Measurements from ENCODE around the gene PTPA.

Gene PTPA

DNA sequence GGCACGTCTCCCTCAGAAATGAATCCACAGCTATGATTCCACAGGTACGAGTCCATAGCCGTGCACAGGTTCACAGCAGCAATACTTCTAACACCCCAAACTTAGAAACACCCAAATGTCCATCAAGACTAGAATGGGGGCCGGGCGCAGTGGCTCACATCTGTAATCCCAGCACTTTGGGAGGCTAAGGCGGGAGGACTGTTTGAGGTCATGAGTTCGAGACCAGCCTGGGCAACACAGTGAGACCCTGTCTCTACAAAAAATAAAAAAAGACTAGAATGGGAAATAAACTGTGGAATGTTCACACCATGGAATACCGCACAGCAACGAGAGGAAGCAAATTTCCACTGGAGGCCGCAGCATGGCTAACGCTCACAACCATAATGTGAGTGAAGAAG, 34.6 kb upstream of the PTPA start:
- no peak for TF ChIP-seq GATA2 (IDR thresholded peaks at IDR 0.05; ENCODE audit: low read depth, low read length)
- TF ChIP-seq GATA3 (IDR thresholded peaks at IDR 0.05; ENCODE audit: low read depth, low read length), result no peak

DNA sequence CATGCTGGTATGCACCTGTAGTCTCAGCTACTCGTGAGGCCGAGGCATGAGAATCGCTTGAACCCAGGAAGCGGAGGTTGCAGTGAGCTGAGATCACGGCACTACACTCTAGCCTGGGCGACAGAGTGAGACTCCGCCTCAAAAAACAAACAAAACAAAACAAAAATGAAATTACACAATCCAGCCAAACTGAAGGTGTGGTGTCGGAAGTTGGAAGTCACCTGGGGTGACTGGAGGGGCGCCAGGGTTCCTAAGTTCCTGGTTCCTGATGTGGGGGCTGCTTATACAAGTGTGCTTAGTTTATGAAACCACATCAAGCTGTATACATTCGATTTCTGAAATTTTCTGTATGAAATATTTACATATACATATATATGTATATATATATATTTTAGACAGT, 34.0 kb upstream of the PTPA start:
- TF ChIP-seq GATA2 (IDR thresholded peaks at IDR 0.05; ENCODE audit: low read depth, low read length), result no peak
- no peak for TF ChIP-seq GATA3 (IDR thresholded peaks at IDR 0.05; ENCODE audit: low read depth, low read length)

DNA sequence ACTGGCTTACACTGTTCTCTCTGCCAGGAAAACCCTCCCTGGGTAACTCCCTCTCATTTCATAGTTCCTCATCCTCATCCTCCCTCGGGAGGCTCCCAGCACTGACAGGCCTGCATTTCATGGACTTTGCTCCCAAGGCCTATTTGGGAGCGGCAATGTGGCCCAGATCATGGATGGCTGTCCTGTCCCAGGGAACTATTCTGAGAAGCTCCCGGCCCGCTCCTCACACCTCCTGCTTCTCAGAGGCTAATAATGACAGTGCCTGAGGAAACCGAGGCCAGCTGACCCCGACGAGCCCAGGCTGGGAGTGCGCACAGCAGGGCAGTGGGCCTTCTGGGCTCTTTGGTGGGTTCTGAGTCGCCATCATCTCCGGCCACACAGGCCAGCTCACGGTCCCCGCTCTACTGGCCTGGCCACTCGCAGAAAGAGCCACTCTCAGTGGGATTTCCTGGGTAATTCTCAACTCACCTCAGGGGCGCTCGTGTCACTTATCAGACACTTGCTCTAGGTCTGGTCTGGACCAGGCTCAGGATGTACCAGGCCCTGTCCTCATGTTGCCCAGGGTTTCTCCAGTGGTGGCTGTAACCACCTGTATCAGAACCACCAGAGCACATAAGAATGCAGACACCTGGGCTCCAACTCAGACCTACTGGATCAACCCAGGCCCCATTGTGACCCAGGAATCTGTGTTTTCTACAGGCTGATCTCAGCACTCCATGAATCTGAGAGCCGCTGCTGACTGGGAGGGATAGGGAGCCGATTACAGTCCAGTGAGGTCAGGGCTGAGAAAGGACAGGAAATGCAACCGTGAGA, 32.3 kb upstream of the PTPA start:
- TF ChIP-seq GATA2 (IDR thresholded peaks at IDR 0.05; ENCODE audit: low read depth, low read length), result no peak
- TF ChIP-seq GATA3 (IDR thresholded peaks at IDR 0.05; ENCODE audit: low read depth, low read length), result no peak

DNA sequence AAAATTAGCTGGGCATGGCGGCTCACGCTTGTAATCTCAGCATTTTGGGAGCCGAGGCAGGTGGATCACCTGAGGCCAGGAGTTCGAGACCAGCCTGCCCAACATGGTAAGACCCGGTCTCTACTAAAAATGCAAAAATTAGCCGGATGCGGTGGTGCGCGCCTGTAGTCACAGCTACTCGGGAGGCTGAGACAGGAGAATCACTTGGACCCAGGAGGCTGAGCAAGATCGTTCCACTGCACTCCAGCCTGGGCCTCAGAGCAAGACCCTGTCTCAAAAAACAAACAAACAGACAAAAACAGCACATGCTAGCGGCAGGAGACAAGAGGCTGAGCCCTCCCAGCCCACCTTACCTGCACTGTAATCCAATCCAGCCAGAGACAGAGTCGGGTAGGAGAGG, 31.4 kb upstream of the PTPA start:
- no peak for TF ChIP-seq GATA2 (IDR thresholded peaks at IDR 0.05; ENCODE audit: low read depth, low read length)
- TF ChIP-seq GATA3 (IDR thresholded peaks at IDR 0.05; ENCODE audit: low read depth, low read length), result no peak

DNA sequence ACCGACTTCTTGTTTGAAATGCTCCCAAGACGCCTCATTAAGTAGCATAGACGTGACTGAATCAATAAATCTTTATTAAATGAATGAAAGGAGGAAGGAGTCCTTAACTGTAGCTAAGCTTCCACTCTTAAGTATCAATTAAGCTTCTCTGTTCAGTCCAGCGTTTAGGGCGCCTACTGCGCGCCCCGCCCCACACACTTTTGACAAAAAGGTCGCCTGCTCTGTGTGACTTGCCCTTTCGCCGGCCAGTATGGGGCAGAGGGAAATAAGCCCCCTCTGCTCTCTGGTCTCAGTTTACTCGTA, 31.0 kb upstream of the PTPA start:
- no peak for TF ChIP-seq GATA3 (IDR thresholded peaks at IDR 0.05; ENCODE audit: low read depth, low read length)
- no peak for TF ChIP-seq GATA2 (IDR thresholded peaks at IDR 0.05; ENCODE audit: low read depth, low read length)

- TF ChIP-seq GATA2 (IDR thresholded peaks at IDR 0.05; ENCODE audit: low read depth, low read length), result no peak
- TF ChIP-seq GATA3 (IDR thresholded peaks at IDR 0.05; ENCODE audit: low read depth, low read length), result no peak
Observed at GRCh38 chr9:129080601-129081387, 30.4 kb upstream of the PTPA start, which contains the start of gene DOLPP1. TSS of gene DOLPP1 (plus strand) at chr9:129081111. CDS start at chr9:129081132, 21 bp downstream.

GRCh38 chr9:129081388-129081904, 29.8 kb upstream of the PTPA start:
- TF ChIP-seq GATA2 (IDR thresholded peaks at IDR 0.05; ENCODE audit: low read depth, low read length), result no peak
- TF ChIP-seq GATA3 (IDR thresholded peaks at IDR 0.05; ENCODE audit: low read depth, low read length), result no peak

DNA sequence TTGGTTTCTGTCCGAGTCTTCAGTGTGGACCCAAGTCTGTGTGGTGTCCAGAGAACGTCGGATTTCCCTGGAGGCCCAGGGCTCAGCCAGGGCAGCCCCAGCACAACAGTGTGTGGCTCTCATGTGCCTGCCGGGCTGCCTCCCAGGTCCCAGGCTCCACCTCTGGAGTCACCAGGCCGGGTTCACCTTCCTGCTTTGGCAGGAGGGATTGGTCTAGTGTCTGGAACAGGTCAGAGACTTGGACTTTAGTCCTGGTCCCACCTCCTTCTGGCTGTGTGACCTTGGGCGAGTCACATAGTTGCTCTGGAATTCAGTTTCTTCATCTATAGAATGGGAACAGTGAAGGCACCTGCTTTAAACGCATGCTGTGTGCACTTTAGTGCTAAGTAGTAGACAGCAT, 27.1 kb upstream of the PTPA start:
- no peak for TF ChIP-seq GATA3 (IDR thresholded peaks at IDR 0.05; ENCODE audit: low read depth, low read length)
- TF ChIP-seq GATA2 (IDR thresholded peaks at IDR 0.05; ENCODE audit: low read depth, low read length), result no peak

DNA sequence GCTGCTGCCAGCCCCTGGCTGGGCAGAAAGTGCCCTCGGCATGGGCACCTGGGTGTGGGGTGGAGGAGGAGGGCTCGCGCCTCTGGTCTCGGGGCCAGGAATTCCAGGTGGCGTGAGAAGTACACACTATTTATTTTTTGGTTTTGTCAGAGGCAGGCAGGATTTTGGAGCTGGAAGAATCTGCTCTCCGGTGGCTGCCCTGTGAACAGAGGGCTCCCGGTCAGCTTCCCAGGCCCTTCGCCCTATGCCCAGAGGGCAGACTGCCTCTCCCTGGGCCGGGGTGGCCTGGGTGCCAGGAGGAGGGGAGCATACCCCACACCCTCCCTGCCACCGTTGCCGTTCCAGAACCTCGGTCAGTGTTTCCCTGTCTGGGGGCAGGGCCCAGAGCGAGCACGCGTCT, 22.0 kb upstream of the PTPA start:
- TF ChIP-seq GATA2 (IDR thresholded peaks at IDR 0.05; ENCODE audit: low read depth, low read length), result no peak

DNA sequence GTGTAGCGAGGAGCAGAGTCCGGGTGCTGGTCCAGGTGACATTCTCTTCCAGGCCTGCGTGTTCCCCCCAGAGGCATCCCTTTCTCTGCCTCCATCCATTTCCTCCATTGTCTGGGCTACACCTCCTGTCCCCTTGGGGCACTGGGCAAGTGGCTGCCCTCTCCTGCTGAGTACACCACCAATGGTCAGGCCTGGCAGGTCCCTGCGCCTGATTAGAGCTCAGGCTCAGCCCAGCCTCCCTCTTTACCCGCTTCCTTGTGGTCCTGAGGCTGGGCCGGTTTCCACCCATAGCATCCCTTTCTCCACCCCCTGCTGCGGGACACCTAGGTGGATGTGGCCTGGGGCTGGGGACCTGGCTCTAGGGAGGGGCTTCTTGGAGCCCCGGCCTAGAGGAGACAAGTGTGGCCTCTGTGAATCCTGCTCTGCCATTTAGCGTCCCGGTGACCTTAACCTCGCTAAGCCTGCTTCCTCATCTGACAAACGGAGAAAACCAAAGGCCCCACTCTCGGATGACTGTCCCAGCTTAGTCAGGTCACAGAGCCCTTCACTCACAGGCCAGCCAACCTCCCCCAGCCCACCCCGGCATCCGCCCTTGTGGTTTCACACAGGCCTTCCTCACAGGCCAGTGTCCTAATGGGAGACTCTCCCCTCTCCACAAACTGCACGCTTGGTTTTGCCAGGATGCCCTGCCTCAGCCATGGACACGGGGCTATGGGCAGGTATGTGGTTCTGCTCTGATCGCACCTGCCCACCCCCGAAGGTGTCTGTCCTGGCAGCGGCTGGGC, 17.4 kb upstream of the PTPA start:
- TF ChIP-seq GATA3 (IDR thresholded peaks at IDR 0.05; ENCODE audit: low read depth, low read length), result no peak
- TF ChIP-seq GATA2 (IDR thresholded peaks at IDR 0.05; ENCODE audit: low read depth, low read length), result no peak

GRCh38 chr9:129094387-129095169, 16.6 kb upstream of the PTPA start:
- TF ChIP-seq GATA2 (IDR thresholded peaks at IDR 0.05; ENCODE audit: low read depth, low read length) (no peak), GATA3 (IDR thresholded peaks at IDR 0.05; ENCODE audit: low read depth, low read length) (no peak)

DNA sequence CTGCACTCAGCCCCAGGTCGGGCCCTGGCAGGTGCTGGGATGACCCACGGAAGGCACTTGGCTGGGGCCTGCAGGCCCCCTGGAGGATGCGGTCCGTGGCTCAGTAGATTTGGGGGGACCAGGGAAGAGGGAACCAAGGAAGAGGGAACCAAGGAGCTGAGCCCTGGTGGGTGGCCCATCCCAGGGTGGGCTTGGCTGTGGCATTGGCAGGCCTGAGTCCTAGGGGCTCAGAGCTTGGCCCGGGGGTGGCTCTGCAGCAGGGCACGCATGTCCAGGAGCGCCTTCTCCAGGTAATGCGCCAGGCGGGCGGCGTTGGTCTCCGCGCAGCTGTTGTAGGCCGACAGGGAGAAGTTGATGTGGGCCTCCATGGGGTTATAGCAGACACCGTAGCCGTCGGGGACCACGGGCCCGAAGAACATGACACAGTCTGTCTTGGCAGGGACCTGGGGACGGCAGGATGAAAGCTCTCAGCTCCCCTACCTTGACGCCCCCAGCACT, 16.0 kb upstream of the PTPA start:
- TF ChIP-seq GATA2 (IDR thresholded peaks at IDR 0.05; ENCODE audit: low read depth, low read length) (no peak), GATA3 (IDR thresholded peaks at IDR 0.05; ENCODE audit: low read depth, low read length) (no peak)

GRCh38 chr9:129095908-129096307, 15.3 kb upstream of the PTPA start:
- TF ChIP-seq GATA2 (IDR thresholded peaks at IDR 0.05; ENCODE audit: low read depth, low read length), result no peak
- TF ChIP-seq GATA3 (IDR thresholded peaks at IDR 0.05; ENCODE audit: low read depth, low read length), result no peak
